ENCODE measurements around the gene KRTAP5-4. TPM values are rescaled to one million over a fixed set of nuclear protein-coding genes. Genes with fewer than 3 reads are reported as not detected.
"Not testable (repeated sequence)": the region's sequence is repeated elsewhere in the genome, so short reads cannot be mapped to it uniquely, and the experiment has no call there.

The KRTAP5-4 gene
- total RNA-seq, 2 donors from 2014 or later, result not detected

GRCh38 chr11:1667906-1668305 is 46.0 kb upstream of the KRTAP5-4 start:
- Histone ChIP-seq H3K27ac (no peak overlapping the region), H3K27me3 (no peaks in the 10 kb centered on the region), H3K4me1 (no peaks in the 10 kb centered on the region), H3K36me3 (no peaks in the 10 kb centered on the region), H3K9me3 (no peaks in the 10 kb centered on the region), H3K4me3 (no peak overlapping the region)
- no peak for TF ChIP-seq CTCF (IDR thresholded peaks at IDR 0.05)
- DNase-seq (ENCODE audit: low spot score), result no peak

GRCh38 chr11:1667121-1667850 is 45.3 kb upstream of the KRTAP5-4 start:
- Histone ChIP-seq H3K27me3 (no peaks in the 10 kb centered on the region), H3K9me3 (no peaks in the 10 kb centered on the region)
- no peak for TF ChIP-seq CTCF (IDR thresholded peaks at IDR 0.05)

GRCh38 chr11:1665313-1665712 is 43.4 kb upstream of the KRTAP5-4 start:
- no peak for DNase-seq (ENCODE audit: low spot score)
- Histone ChIP-seq H3K4me3 (no peak overlapping the region), H3K4me1 (no peaks in the 10 kb centered on the region), H3K9me3 (no peaks in the 10 kb centered on the region), H3K36me3 (no peaks in the 10 kb centered on the region), H3K27me3 (no peaks in the 10 kb centered on the region), H3K27ac (no peak overlapping the region)
- no peak for TF ChIP-seq CTCF (IDR thresholded peaks at IDR 0.05)

More at GRCh38 chr11:1667121-1667850, 45.3 kb upstream of the KRTAP5-4 start:
- DNase-seq (ENCODE audit: low spot score), result no peak
- Histone ChIP-seq H3K4me3 (no peak overlapping the region), H3K27ac (no peak overlapping the region), H3K4me1 (no peaks in the 10 kb centered on the region), H3K36me3 (no peaks in the 10 kb centered on the region)

- H3K27me3 ChIP-seq; H3K4me1 ChIP-seq; H3K36me3 ChIP-seq; H3K27ac ChIP-seq; DNase-seq (ENCODE audit: low spot score); H3K4me3 ChIP-seq; H3K9me3 ChIP-seq: not testable (repeated sequence)
Measured at GRCh38 chr11:1662699-1663283, 40.9 kb upstream of the KRTAP5-4 start.

- not testable (repeated sequence) for H3K4me1 ChIP-seq; H3K36me3 ChIP-seq; H3K27ac ChIP-seq; H3K4me3 ChIP-seq; DNase-seq (ENCODE audit: low spot score); H3K27me3 ChIP-seq; H3K9me3 ChIP-seq
Measured at GRCh38 chr11:1661454-1662269, 39.7 kb upstream of the KRTAP5-4 start.

- no peak for DNase-seq (ENCODE audit: low spot score)
- TF ChIP-seq CTCF (IDR thresholded peaks at IDR 0.05), result no peak
Measured at GRCh38 chr11:1660111-1660867, 38.4 kb upstream of the KRTAP5-4 start.

More at GRCh38 chr11:1660111-1660867, 38.4 kb upstream of the KRTAP5-4 start:
- Histone ChIP-seq H3K4me3 (no peak overlapping the region), H3K27ac (no peak overlapping the region), H3K27me3 (no peaks in the 10 kb centered on the region), H3K36me3 (no peaks in the 10 kb centered on the region), H3K4me1 (no peaks in the 10 kb centered on the region), H3K9me3 (no peaks in the 10 kb centered on the region)

Data from right atrium auricular region (tissue), 2 donors.